DND-41 (cell line): ENCODE measurements around the gene ZNF462.

Experiments used
- ATAC-seq: fragments of 200-7000 bp; cut with Tn5 transposase; 3 replicates; pipeline ENCODE4 v1.9.1; 2021; ENCODE audit warnings: low read depth; ENCODE audit not compliant: insufficient read depth
- DNase-seq: peaks from one replicate; pipeline ENCODE4 v3.0.0-alpha.2; 2020
- H2AFZ ChIP-seq: 2 replicates; pipeline ENCODE4 v1.6.0; 2012; ENCODE audit warnings: low read depth, low read length
- H3K27ac ChIP-seq: 2 replicates; pipeline ENCODE4 v1.5.1; 2012; ENCODE audit warnings: low read length, inconsistent platforms
- H3K27me3 ChIP-seq: fragments of 200-600 bp; sonication (generic); 2 replicates; pipeline ENCODE4 v1.6.0; 2012; ENCODE audit warnings: low read length, mild to moderate bottlenecking, inconsistent platforms; ENCODE audit not compliant: insufficient read depth, poor library complexity
- H3K36me3 ChIP-seq: 2 replicates; pipeline ENCODE4 v1.5.1; 2012; ENCODE audit warnings: low read length, inconsistent platforms; ENCODE audit not compliant: insufficient read depth
- H3K4me1 ChIP-seq: 2 replicates; pipeline ENCODE4 v1.5.1; 2012; ENCODE audit warnings: mild to moderate bottlenecking, low read length; ENCODE audit not compliant: insufficient read depth
- H3K4me2 ChIP-seq: 2 replicates; pipeline ENCODE4 v1.6.0; 2012; ENCODE audit warnings: mild to moderate bottlenecking, moderate library complexity, low read length, inconsistent platforms; ENCODE audit not compliant: insufficient read depth
- H3K4me3 ChIP-seq, 2 experiments: fragments of 200-600 bp in 1 of 2; shearing (Covaris generic) in 1 of 2; 2 replicates each; pipeline ENCODE4 v1.5.1; 2012 to 2016; ENCODE audit warnings: inconsistent platforms in 2 of 2, low read length in 2 of 2, mild to moderate bottlenecking in 2 of 2, low read depth in 1 of 2, moderate library complexity in 1 of 2
- H3K79me2 ChIP-seq: 2 replicates; pipeline ENCODE4 v1.6.0; 2012; ENCODE audit warnings: low read length, inconsistent platforms; ENCODE audit not compliant: insufficient read depth
- H3K9ac ChIP-seq: 2 replicates; pipeline ENCODE4 v1.6.0; 2012; ENCODE audit warnings: low read depth, mild to moderate bottlenecking, inconsistent platforms, low read length, moderate library complexity
- H3K9me3 ChIP-seq: 2 replicates; pipeline ENCODE4 v1.5.1; 2012; ENCODE audit warnings: low read length, moderate library complexity, mild to moderate bottlenecking, inconsistent platforms; ENCODE audit not compliant: insufficient read depth, severe bottlenecking
- H4K20me1 ChIP-seq: 2 replicates; pipeline ENCODE4 v1.6.0; 2012; ENCODE audit warnings: low read length; ENCODE audit not compliant: insufficient read depth
- CTCF ChIP-seq: IDR thresholded peaks from 2 replicates; pipeline ENCODE4 v1.5.1; 2012; ENCODE audit warnings: borderline replicate concordance, low read length, moderate library complexity, mild to moderate bottlenecking; ENCODE audit not compliant: poor library complexity, severe bottlenecking; ENCODE audit errors: extremely low read depth
- EZH2 ChIP-seq: IDR thresholded peaks from 3 replicates; pipeline ENCODE4 v1.6.1; 2012; ENCODE audit warnings: borderline replicate concordance, low read depth, mild to moderate bottlenecking, moderate library complexity, low read length, inconsistent platforms; ENCODE audit not compliant: severe bottlenecking

ZNF462 gene

GRCh38 chr9:106880863-106881262 is 17.9 kb downstream of the ZNF462 start:
- H3K36me3 ChIP-seq: no peaks in the 10 kb centered on the region
- H3K4me3 ChIP-seq: no peak overlapping the region
- no peak for ATAC-seq
- no peak overlapping the region for H3K27ac ChIP-seq
- no peaks in the 10 kb centered on the region for H3K9me3 ChIP-seq
- no peaks in the 10 kb centered on the region for H4K20me1 ChIP-seq
- no peak overlapping the region for H3K4me2 ChIP-seq
- TF ChIP-seq CTCF (no peak), EZH2 (no peak)
- H3K79me2 ChIP-seq: peaks cover 3% of the 10 kb centered on the region; the same call in 1 of the 2 replicates
- no peak for DNase-seq
- peaks cover 8% of the 10 kb centered on the region; the same call in 1 of the 2 replicates for H3K4me1 ChIP-seq
- no peak overlapping the region for H2AFZ ChIP-seq
- no peak overlapping the region for H3K9ac ChIP-seq
- no peaks in the 10 kb centered on the region for H3K27me3 ChIP-seq

GRCh38 chr9:106883030-106883429 is 20.1 kb downstream of the ZNF462 start:
- Histone ChIP-seq H3K79me2 (peaks cover 3% of the 10 kb centered on the region; the same call in 1 of the 2 replicates), H2AFZ (no peak overlapping the region), H3K4me2 (no peak overlapping the region), H3K9me3 (no peaks in the 10 kb centered on the region), H3K27me3 (no peaks in the 10 kb centered on the region), H3K9ac (no peak overlapping the region), H3K36me3 (no peaks in the 10 kb centered on the region), H3K4me1 (peaks cover 8% of the 10 kb centered on the region; the same call in 1 of the 2 replicates), H4K20me1 (no peaks in the 10 kb centered on the region), H3K4me3 (no peak overlapping the region), H3K27ac (no peak overlapping the region)
- no peak for TF ChIP-seq CTCF
- DNase-seq: no peak
- no peak for ATAC-seq

GRCh38 chr9:106883626-106884190 is 20.7 kb downstream of the ZNF462 start:
- Histone ChIP-seq H3K4me1 (peaks cover 8% of the 10 kb centered on the region; the same call in 1 of the 2 replicates), H3K79me2 (no peaks in the 10 kb centered on the region), H3K9ac (no peak overlapping the region), H3K9me3 (no peaks in the 10 kb centered on the region), H3K27me3 (no peaks in the 10 kb centered on the region), H2AFZ (no peak overlapping the region), H3K36me3 (no peaks in the 10 kb centered on the region), H4K20me1 (no peaks in the 10 kb centered on the region), H3K4me2 (no peak overlapping the region), H3K4me3 (no peak overlapping the region), H3K27ac (no peak overlapping the region)
- TF ChIP-seq CTCF (no peak), EZH2 (no peak)
- DNase-seq (no peak), ATAC-seq (no peak)
